HG03457 (cell line): Measurements from ENCODE around the gene GNG13.
"Not testable (repeated sequence)": the region's sequence is repeated elsewhere in the genome, so short reads cannot be mapped to it uniquely, and the experiment has no call there.

Experiments used
- ATAC-seq: cut with Tn5 transposase; IDR thresholded peaks from one replicate; pipeline ENCODE4 v1.9.1; 2021; ENCODE audit warnings: moderate number of reproducible peaks; ENCODE audit not compliant: unreplicated experiment

Gene GNG13

DNA sequence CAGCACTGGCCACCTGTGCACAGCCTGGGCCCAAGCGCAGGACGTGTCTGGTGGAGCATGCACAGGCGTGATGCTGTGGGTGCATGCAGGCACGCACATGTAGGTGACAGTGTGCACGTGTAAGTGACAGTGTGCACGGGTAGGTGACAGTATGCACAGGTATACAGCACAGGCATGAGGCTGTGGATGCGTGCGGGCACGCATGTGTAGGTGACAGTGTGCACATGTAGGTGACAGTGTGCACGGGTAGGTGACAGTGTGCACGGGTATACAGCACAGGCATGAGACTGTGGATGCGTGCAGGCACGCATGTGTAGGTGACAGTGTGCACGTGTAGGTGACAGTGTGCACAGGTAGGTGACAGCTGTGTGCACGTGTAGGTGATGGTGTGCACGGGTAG, 20.2 kb downstream of the GNG13 start:
- no peak for ATAC-seq

- ATAC-seq = no peak
These were observed 21.0 kb downstream of the GNG13 start for GRCh38 chr16:779561-779960.

GRCh38 chr16:778909-779527, 21.5 kb downstream of the GNG13 start:
- no peak for ATAC-seq

- ATAC-seq = no peak
These were observed 22.1 kb downstream of the GNG13 start for GRCh38 chr16:778447-778846.

DNA sequence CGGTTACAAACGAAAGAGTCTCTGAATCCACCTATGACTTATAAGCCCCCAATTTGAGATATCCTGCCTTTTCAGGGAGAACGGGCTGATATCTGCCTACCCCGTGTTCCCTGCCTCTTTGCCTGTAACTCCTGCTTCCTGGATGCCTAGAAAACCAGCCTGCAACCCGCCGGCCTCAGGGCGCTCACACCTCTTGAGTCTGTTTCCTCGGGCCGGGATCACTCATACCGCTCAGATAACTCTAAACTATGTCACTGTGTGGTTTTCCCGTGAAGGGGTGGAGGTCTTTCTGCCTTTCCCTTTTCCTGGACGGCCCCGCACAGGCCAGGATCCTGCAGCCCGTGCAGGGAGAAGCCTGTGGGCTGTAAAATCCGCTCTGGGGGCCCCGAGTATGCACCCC, 22.7 kb downstream of the GNG13 start:
- no peak for ATAC-seq

GRCh38 chr16:776824-777223, 23.7 kb downstream of the GNG13 start:
- no peak for ATAC-seq

DNA sequence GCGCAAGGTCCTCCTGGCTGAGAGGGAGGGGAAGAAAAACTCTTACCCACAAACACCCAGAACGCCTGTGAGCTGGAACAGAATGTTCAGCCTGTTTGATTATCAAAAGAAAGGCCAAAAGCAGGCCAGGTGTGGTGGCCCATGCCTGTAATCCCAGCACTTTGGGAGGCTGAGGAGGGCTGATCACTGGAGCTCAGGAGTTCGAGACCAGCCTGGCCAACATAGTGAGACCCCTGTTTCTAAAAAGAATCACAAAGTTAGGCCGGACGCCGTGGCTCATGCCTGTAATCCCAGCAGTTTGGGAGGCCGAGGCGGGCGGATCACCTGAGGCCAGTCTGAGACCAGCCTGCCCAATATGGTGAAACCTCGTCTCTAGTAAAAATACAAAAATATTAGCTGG, 24.2 kb downstream of the GNG13 start:
- ATAC-seq = not testable (repeated sequence)

- ATAC-seq = no peak
These were observed 25.2 kb downstream of the GNG13 start for GRCh38 chr16:775236-775796.

GRCh38 chr16:774086-775001, 26.2 kb downstream of the GNG13 start:
- no peak for ATAC-seq

DNA sequence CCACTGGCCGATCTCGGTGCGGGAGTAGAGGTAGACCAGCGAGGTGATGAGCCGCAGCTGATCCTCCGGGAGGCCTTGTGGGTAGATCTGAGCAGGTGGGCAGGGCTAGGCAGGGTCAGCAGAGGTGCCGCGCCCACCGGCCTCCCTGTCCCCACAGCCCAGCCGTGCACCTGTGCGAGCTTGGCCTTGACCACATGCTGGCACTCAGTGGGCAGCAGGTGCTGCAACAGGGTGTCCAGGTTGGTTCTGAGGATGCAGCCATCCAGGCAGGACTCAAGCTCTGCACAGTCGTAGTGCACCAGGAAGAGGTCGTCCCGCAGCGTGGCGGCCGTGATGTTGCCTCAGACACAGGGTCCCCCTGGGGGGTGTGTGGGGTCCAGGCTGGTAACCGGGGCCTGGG, 27.6 kb downstream of the GNG13 start:
- ATAC-seq = no peak

GRCh38 chr16:770411-770810, 30.1 kb downstream of the GNG13 start:
- no peak for ATAC-seq

DNA sequence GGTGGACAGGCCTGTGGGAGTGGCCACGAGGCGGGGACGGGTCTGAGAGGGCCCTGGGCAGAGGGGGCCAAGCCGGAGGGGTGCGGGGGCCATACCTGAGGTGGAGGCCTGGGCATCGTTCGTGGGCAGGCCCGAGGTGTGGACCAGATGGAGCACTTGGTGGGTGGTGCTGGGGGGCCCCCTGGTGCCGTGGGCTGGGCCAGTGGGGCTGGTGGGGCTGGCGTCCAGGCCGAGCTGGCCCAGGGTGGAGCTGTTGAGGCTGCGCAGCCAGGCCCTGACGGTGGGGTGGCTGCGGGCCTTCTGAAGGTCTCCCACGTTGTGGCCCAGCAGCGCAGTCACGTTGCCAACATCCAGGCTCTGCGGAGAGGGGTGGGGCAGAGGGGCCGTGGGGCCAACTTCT, 30.6 kb downstream of the GNG13 start:
- no peak for ATAC-seq

GRCh38 chr16:769184-769784, 31.2 kb downstream of the GNG13 start:
- no peak for ATAC-seq

- ATAC-seq = no peak
These were observed 32.1 kb downstream of the GNG13 start for GRCh38 chr16:768428-768827.

GRCh38 chr16:767743-768235, 32.7 kb downstream of the GNG13 start:
- no peak for ATAC-seq

- no peak for ATAC-seq
These were observed 33.5 kb downstream of the GNG13 start for GRCh38 chr16:766820-767640.

- ATAC-seq = no peak
These were observed 34.3 kb downstream of the GNG13 start for GRCh38 chr16:766008-766819.

DNA sequence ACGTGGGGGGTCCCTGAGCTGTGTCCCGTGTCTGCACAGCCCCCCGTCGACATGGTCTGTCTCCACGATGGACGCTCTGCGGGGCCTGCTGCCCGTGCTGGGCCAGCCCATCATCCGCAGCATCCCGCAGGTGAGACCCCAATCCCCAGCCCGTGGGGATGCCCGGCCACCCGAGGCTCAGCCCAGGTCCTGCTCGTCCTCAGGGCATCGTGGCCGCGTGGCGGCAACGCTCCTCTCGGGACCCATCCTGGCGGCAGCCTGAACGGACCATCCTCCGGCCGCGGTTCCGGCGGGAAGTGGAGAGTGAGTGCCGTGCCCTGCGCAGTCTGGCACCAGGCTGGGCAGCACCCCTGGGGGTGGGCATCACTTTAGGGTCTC, 35.1 kb downstream of the GNG13 start:
- no peak for ATAC-seq

DNA sequence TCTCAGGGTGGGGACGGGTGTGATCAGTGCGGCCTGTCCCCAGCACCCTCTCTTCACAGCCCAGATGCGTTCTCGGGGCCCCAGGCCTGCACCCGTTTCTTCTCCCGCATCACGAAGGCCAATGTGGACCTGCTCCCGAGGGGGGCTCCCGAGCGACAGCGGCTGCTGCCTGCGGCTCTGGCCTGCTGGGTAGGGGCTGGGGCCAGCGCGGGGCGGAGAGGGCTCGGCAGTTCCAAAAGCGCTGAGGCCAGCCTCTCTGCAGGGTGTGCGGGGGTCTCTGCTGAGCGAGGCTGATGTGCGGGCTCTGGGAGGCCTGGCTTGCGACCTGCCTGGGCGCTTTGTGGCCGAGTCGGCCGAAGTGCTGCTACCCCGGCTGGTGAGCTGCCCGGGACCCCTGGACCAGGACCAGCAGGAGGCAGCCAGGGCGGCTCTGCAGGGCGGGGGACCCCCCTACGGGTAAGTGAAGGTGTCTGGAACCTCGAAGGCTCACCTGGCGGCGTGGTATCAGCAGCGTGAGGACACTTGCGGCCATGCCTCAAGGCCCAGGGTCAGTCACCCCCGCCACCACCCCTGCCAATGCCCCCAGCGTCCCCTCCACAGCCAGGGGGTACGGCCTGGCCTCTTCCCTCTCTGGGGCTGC, 35.6 kb downstream of the GNG13 start:
- ATAC-seq = no peak
